Measurements from ENCODE around the gene CD276.

The CD276 gene

DNA sequence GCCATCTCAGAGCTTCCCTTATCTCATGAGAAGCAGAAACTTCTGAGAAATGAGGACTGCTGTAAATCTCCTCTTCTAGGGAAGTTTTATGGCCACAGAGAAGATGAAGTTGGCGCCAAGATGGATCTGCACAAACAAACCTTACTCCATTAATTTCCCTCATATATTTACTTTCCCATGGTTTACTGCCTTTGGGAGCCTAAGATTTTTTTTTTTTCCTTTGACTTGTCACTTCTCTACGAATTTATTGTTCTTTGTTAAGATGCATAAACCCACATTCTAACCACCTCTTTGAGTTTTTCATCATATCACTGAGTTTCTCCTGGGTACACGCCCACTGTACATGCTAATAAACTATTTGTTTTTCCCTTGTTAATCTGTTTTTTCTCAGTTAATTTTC, 29.5 kb upstream of the CD276 start:
- TF ChIP-seq TAF1 (IDR thresholded peaks at IDR 0.05; ENCODE audit: low read depth) (no peak), TCF12 (IDR thresholded peaks at IDR 0.05; ENCODE audit: low read depth) (no peak), YY1 (IDR thresholded peaks at IDR 0.05; ENCODE audit: low read depth) (no peak), CEBPB (IDR thresholded peaks at IDR 0.05) (no peak)
- TF ChIP-seq, protein P1, sequence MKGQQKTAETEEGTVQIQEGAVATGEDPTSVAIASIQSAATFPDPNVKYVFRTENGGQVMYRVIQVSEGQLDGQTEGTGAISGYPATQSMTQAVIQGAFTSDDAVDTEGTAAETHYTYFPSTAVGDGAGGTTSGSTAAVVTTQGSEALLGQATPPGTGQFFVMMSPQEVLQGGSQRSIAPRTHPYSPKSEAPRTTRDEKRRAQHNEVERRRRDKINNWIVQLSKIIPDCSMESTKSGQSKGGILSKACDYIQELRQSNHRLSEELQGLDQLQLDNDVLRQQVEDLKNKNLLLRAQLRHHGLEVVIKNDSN (IDR thresholded peaks at IDR 0.05) = no peak
- TF ChIP-seq, protein P2, sequence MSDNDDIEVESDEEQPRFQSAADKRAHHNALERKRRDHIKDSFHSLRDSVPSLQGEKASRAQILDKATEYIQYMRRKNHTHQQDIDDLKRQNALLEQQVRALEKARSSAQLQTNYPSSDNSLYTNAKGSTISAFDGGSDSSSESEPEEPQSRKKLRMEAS (IDR thresholded peaks at IDR 0.05) = no peak

DNA sequence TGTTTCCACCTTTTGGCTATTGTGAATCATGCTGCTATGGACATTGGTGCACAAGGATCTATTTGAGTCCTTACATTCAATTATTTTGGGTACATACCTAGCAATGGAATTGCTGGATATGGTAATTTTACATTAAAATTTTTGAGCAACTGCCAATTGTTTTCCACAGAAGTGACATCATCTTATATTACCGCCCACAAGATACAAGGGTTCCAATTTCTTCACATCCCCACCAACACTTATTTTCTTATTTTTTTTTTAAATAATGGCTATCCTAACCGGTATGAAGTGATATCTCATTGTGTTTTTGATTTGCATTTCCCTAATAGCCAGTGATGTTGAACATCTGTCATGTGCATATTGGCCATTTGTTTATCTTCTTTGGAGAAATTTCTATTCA, 28.5 kb upstream of the CD276 start:
- TF ChIP-seq FOXM1 (IDR thresholded peaks at IDR 0.05; ENCODE audit: borderline replicate concordance, low read depth) (no peak), TCF12 (IDR thresholded peaks at IDR 0.05; ENCODE audit: low read depth) (no peak), RAD21 (IDR thresholded peaks at IDR 0.05; ENCODE audit: low read depth) (no peak), TAF1 (IDR thresholded peaks at IDR 0.05; ENCODE audit: low read depth) (no peak), CEBPB (IDR thresholded peaks at IDR 0.05) (no peak), YY1 (IDR thresholded peaks at IDR 0.05; ENCODE audit: low read depth) (no peak), EP300 (IDR thresholded peaks at IDR 0.05; ENCODE audit: borderline replicate concordance) (no peak), ZBTB7A (IDR thresholded peaks at IDR 0.05; ENCODE audit: low read depth) (no peak), CREB1 (IDR thresholded peaks at IDR 0.05; ENCODE audit: low read depth) (no peak), NFIC (IDR thresholded peaks at IDR 0.05) (no peak), TEAD4 (IDR thresholded peaks at IDR 0.05) (no peak), EGR1 (IDR thresholded peaks at IDR 0.05) (no peak)
- TF ChIP-seq, protein P2 (IDR thresholded peaks at IDR 0.05) = no peak
- TF ChIP-seq, protein P1 (IDR thresholded peaks at IDR 0.05) = no peak
- TF ChIP-seq, protein P3, sequence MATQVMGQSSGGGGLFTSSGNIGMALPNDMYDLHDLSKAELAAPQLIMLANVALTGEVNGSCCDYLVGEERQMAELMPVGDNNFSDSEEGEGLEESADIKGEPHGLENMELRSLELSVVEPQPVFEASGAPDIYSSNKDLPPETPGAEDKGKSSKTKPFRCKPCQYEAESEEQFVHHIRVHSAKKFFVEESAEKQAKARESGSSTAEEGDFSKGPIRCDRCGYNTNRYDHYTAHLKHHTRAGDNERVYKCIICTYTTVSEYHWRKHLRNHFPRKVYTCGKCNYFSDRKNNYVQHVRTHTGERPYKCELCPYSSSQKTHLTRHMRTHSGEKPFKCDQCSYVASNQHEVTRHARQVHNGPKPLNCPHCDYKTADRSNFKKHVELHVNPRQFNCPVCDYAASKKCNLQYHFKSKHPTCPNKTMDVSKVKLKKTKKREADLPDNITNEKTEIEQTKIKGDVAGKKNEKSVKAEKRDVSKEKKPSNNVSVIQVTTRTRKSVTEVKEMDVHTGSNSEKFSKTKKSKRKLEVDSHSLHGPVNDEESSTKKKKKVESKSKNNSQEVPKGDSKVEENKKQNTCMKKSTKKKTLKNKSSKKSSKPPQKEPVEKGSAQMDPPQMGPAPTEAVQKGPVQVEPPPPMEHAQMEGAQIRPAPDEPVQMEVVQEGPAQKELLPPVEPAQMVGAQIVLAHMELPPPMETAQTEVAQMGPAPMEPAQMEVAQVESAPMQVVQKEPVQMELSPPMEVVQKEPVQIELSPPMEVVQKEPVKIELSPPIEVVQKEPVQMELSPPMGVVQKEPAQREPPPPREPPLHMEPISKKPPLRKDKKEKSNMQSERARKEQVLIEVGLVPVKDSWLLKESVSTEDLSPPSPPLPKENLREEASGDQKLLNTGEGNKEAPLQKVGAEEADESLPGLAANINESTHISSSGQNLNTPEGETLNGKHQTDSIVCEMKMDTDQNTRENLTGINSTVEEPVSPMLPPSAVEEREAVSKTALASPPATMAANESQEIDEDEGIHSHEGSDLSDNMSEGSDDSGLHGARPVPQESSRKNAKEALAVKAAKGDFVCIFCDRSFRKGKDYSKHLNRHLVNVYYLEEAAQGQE (IDR thresholded peaks at IDR 0.05; ENCODE audit: low read depth) = no peak

DNA sequence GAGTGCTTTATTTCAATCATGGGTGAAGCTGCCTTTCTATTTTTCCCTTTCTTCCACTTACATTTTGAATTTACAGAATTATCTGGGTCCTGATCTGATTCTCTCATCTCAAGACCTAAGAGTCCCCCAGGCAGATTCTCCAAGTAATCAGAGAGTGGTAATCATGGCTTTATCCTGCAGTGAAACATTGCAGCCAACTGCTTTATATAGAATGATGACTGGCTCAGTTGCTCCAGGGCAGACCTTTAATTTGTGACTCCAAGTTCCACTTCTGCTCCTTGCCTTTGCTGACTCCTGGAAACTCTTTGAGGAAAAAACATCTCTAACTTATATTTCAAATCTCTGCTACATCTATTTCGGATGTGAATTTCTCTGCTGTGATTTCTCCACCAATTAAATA, 25.5 kb upstream of the CD276 start:
- no peak for TF ChIP-seq TEAD4 (IDR thresholded peaks at IDR 0.05)
- no peak for TF ChIP-seq CEBPB (IDR thresholded peaks at IDR 0.05)
- TF ChIP-seq, protein P2 (IDR thresholded peaks at IDR 0.05) = no peak
- no peak for TF ChIP-seq TAF1 (IDR thresholded peaks at IDR 0.05; ENCODE audit: low read depth)
- TF ChIP-seq ZBTB7A (IDR thresholded peaks at IDR 0.05; ENCODE audit: low read depth) = no peak
- no peak for TF ChIP-seq TCF12 (IDR thresholded peaks at IDR 0.05; ENCODE audit: low read depth)
- TF ChIP-seq YY1 (IDR thresholded peaks at IDR 0.05; ENCODE audit: low read depth) = no peak
- TF ChIP-seq FOXM1 (IDR thresholded peaks at IDR 0.05; ENCODE audit: borderline replicate concordance, low read depth) = no peak
- no peak for TF ChIP-seq CREB1 (IDR thresholded peaks at IDR 0.05; ENCODE audit: low read depth)
- TF ChIP-seq, protein P3 (IDR thresholded peaks at IDR 0.05; ENCODE audit: low read depth) = no peak
- no peak for TF ChIP-seq EP300 (IDR thresholded peaks at IDR 0.05; ENCODE audit: borderline replicate concordance)
- TF ChIP-seq EGR1 (IDR thresholded peaks at IDR 0.05) = no peak
- no peak for TF ChIP-seq RAD21 (IDR thresholded peaks at IDR 0.05; ENCODE audit: low read depth)
- TF ChIP-seq NFIC (IDR thresholded peaks at IDR 0.05) = no peak
- TF ChIP-seq, protein P1 (IDR thresholded peaks at IDR 0.05) = no peak

DNA sequence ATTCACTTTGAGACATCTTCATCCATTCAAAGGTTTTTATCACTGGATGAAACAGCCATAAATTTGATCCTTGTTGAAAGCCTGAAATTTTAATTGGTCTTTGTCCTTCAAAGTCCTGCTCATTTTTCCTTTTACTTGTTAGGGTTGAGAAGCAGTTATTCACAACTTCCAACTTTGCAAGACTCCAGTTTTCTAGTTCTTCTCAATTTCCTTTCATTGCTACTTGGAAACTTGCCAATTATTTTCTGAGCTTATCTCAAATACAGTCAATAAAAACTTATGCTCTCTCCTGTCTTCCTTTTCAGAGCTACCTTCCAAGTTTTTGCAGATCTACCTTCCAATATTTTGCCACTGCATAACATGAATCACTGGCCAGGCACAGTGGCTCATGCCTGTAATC, 23.7 kb upstream of the CD276 start:
- no peak for TF ChIP-seq YY1 (IDR thresholded peaks at IDR 0.05; ENCODE audit: low read depth)
- no peak for TF ChIP-seq RAD21 (IDR thresholded peaks at IDR 0.05; ENCODE audit: low read depth)
- TF ChIP-seq, protein P2 (IDR thresholded peaks at IDR 0.05) = no peak
- no peak for TF ChIP-seq TAF1 (IDR thresholded peaks at IDR 0.05; ENCODE audit: low read depth)
- TF ChIP-seq CEBPB (IDR thresholded peaks at IDR 0.05) = no peak
- TF ChIP-seq CREB1 (IDR thresholded peaks at IDR 0.05; ENCODE audit: low read depth) = no peak
- TF ChIP-seq, protein P1 (IDR thresholded peaks at IDR 0.05) = no peak
- no peak for TF ChIP-seq EP300 (IDR thresholded peaks at IDR 0.05; ENCODE audit: borderline replicate concordance)
- no peak for TF ChIP-seq EGR1 (IDR thresholded peaks at IDR 0.05)
- no peak for TF ChIP-seq FOXM1 (IDR thresholded peaks at IDR 0.05; ENCODE audit: borderline replicate concordance, low read depth)

DNA sequence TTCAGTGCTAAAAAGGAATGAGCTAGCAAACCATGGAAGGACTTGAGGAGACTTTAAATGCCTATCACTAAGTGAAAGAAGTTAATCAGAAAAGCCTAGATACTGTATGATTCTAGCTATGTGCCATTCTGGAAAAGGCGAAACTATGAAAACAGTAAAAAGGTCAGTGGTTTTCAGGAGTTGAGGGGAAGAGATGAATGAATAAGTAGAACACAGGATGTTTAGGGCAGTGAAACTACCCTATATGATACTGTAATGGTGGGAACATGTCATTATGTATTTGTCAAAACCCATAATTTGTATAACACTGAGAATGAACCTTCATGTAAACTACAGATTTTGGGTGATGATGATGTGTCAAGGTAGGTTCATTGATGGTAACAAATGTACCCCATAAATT, 9.6 kb upstream of the CD276 start:
- TF ChIP-seq ZBTB7A (IDR thresholded peaks at IDR 0.05; ENCODE audit: low read depth) (no peak), FOXM1 (IDR thresholded peaks at IDR 0.05; ENCODE audit: borderline replicate concordance, low read depth) (no peak), CEBPB (IDR thresholded peaks at IDR 0.05) (no peak), TAF1 (IDR thresholded peaks at IDR 0.05; ENCODE audit: low read depth) (no peak), EP300 (IDR thresholded peaks at IDR 0.05; ENCODE audit: borderline replicate concordance) (no peak), YY1 (IDR thresholded peaks at IDR 0.05; ENCODE audit: low read depth) (no peak), TCF12 (IDR thresholded peaks at IDR 0.05; ENCODE audit: low read depth) (no peak), CREB1 (IDR thresholded peaks at IDR 0.05; ENCODE audit: low read depth) (no peak), RAD21 (IDR thresholded peaks at IDR 0.05; ENCODE audit: low read depth) (no peak), NFIC (IDR thresholded peaks at IDR 0.05) (no peak), EGR1 (IDR thresholded peaks at IDR 0.05) (no peak), TEAD4 (IDR thresholded peaks at IDR 0.05) (no peak)
- TF ChIP-seq, protein P2 (IDR thresholded peaks at IDR 0.05) = no peak
- TF ChIP-seq, protein P1 (IDR thresholded peaks at IDR 0.05) = no peak
- TF ChIP-seq, protein P3 (IDR thresholded peaks at IDR 0.05; ENCODE audit: low read depth) = no peak
